GM12891 (cell line): ENCODE data around the gene TSPAN18.

Experiments used
- DNase-seq: peaks from one replicate; pipeline ENCODE4 v3.0.0; 2011; ENCODE audit warnings: low spot score; ENCODE audit not compliant: insufficient read length
- FAIRE-seq: peaks from 2 replicates; lab custom pipeline; 2011; peaks lifted over from hg19 to GRCh38; lab: Jason Lieb, UNC
- PAX5 ChIP-seq: IDR thresholded peaks from 2 replicates; pipeline ENCODE4 v1.6.1; 2011; ENCODE audit warnings: low read length, moderate library complexity, mild to moderate bottlenecking; ENCODE audit not compliant: insufficient read depth, severe bottlenecking
- POLR2A ChIP-seq: IDR thresholded peaks from 2 replicates; pipeline ENCODE4 v1.6.1; 2011; ENCODE audit warnings: low read depth, low read length, control low read depth
- POLR2AphosphoS5 ChIP-seq: IDR thresholded peaks from 2 replicates; pipeline ENCODE4 v1.6.1; 2011; ENCODE audit warnings: low read depth, low read length, control low read depth
- POU2F2 ChIP-seq: IDR thresholded peaks from 2 replicates; pipeline ENCODE4 v1.6.1; 2011; ENCODE audit warnings: low read depth, mild to moderate bottlenecking, control low read depth, low read length, moderate library complexity
- SPI1 ChIP-seq: IDR thresholded peaks from 2 replicates; pipeline ENCODE4 v1.6.1; 2011; ENCODE audit warnings: low read depth, low read length, control low read depth
- TAF1 ChIP-seq: IDR thresholded peaks from 2 replicates; pipeline ENCODE4 v1.6.1; 2011; ENCODE audit warnings: low read depth, low read length, control low read depth

Gene TSPAN18

GRCh38 chr11:44709966-44710365, 16.8 kb upstream of the TSPAN18 start:
- TF ChIP-seq SPI1: no peak
- no peak for DNase-seq
- FAIRE-seq: no peak

- no peak for DNase-seq
- no peak for FAIRE-seq
- TF ChIP-seq PAX5 (no peak), POU2F2 (no peak), TAF1 (no peak), POLR2A (no peak), POLR2AphosphoS5 (no peak), SPI1 (no peak)
Measured at GRCh38 chr11:44711113-44711786, 15.5 kb upstream of the TSPAN18 start.

- DNase-seq (no peak), FAIRE-seq (no peak)
- no peak for TF ChIP-seq POU2F2
- TF ChIP-seq POLR2A: no peak
- TF ChIP-seq TAF1: no peak
- TF ChIP-seq SPI1: no peak
- TF ChIP-seq PAX5: no peak
- no peak for TF ChIP-seq POLR2AphosphoS5
Measured at GRCh38 chr11:44711787-44712608, 14.8 kb upstream of the TSPAN18 start.

GRCh38 chr11:44713022-44713421, 13.7 kb upstream of the TSPAN18 start:
- TF ChIP-seq POU2F2 (no peak), SPI1 (no peak), TAF1 (no peak), POLR2AphosphoS5 (no peak), PAX5 (no peak), POLR2A (no peak)
- DNase-seq: no peak
- FAIRE-seq: no peak

- no peak for TF ChIP-seq POLR2AphosphoS5
- no peak for TF ChIP-seq TAF1
- TF ChIP-seq SPI1: no peak
- FAIRE-seq: no peak
- DNase-seq: no peak
Measured at GRCh38 chr11:44716256-44716655, 10.5 kb upstream of the TSPAN18 start.

GRCh38 chr11:44718057-44718456, 8.7 kb upstream of the TSPAN18 start:
- TF ChIP-seq POLR2A (no peak), POLR2AphosphoS5 (no peak), PAX5 (no peak), SPI1 (no peak), TAF1 (no peak), POU2F2 (no peak)
- FAIRE-seq (no peak), DNase-seq (no peak)

GRCh38 chr11:44718612-44719390, 8.0 kb upstream of the TSPAN18 start:
- FAIRE-seq (no peak), DNase-seq (no peak)
- TF ChIP-seq POLR2A (no peak), POLR2AphosphoS5 (no peak), PAX5 (no peak)

- no peak for FAIRE-seq
- no peak for TF ChIP-seq SPI1
- TF ChIP-seq POLR2AphosphoS5: no peak
- TF ChIP-seq POLR2A: no peak
- TF ChIP-seq TAF1: no peak
- TF ChIP-seq POU2F2: no peak
- no peak for TF ChIP-seq PAX5
- DNase-seq: no peak
Measured at GRCh38 chr11:44725016-44725685, 1.6 kb upstream of the TSPAN18 start.

GRCh38 chr11:44725757-44726282, 942 bp upstream of the TSPAN18 start:
- no peak for TF ChIP-seq POU2F2
- TF ChIP-seq POLR2A: no peak
- TF ChIP-seq PAX5: no peak
- no peak for TF ChIP-seq POLR2AphosphoS5
- no peak for TF ChIP-seq SPI1
- no peak for TF ChIP-seq TAF1
- FAIRE-seq (no peak), DNase-seq (no peak)

GRCh38 chr11:44727114-44727372, 281 bp downstream of the TSPAN18 start:
- DNase-seq (no peak), FAIRE-seq (no peak)
- TF ChIP-seq POLR2AphosphoS5 (no peak), PAX5 (no peak), POU2F2 (no peak), POLR2A (no peak), SPI1 (no peak), TAF1 (no peak)
